ENCODE measurements around the gene IDH3G. TPM values are rescaled to one million over a fixed set of nuclear protein-coding genes. Genes with fewer than 3 reads are reported as not detected.

The IDH3G gene
- total and polyA plus RNA-seq, 4 donors: 23.3 to 40.9 (median 31.1) TPM

- WGBS: 88% methylated on average over 7 of the region's 7 CpGs
- Histone ChIP-seq H3K27ac (ENCODE audit: low read depth in 1 of 2, low read length in 2 of 2) (no peak overlapping the region), H3K9me3 (ENCODE audit: control insufficient read depth in 4 of 4, low read length in 3 of 4) (peaks cover 0 to 3% (median 2%) of the 10 kb centered on the region in 4 donors), H3K27me3 (ENCODE audit: control insufficient read depth in 4 of 4, insufficient read depth in 4 of 4, low read length in 3 of 4) (no peaks in the 10 kb centered on the region), H3K9ac (ENCODE audit: low read depth in 1 of 2, low read length in 2 of 2) (no peak overlapping the region), H3K36me3 (ENCODE audit: control insufficient read depth in 4 of 4, insufficient read depth in 3 of 4, low read depth in 1 of 4, low read length in 3 of 4) (peaks cover 0 to 16% (median 4%) of the 10 kb centered on the region in 4 donors), H3K4me1 (ENCODE audit: control insufficient read depth in 4 of 4, insufficient read depth in 4 of 4, low read length in 3 of 4) (peaks cover 0 to 5% (median 4%) of the 10 kb centered on the region in 4 donors), H3K4me3 (ENCODE audit: low read depth in 1 of 3, low read length in 3 of 3) (no peak overlapping the region)
- no peak for TF ChIP-seq HNF4G (IDR thresholded peaks at IDR 0.05)
- no peak for TF ChIP-seq YY1 (IDR thresholded peaks at IDR 0.05)
- TF ChIP-seq FOXA1 (IDR thresholded peaks at IDR 0.05): no peak
- TF ChIP-seq ATF3 (IDR thresholded peaks at IDR 0.05): no peak
- no peak for TF ChIP-seq HNF4A (conservative IDR thresholded peaks at IDR 0.05)
- no peak for TF ChIP-seq FOXA2 (IDR thresholded peaks at IDR 0.05)
- TF ChIP-seq SP1 (IDR thresholded peaks at IDR 0.05): no peak
- no peak for TF ChIP-seq JUND (IDR thresholded peaks at IDR 0.05)
- no peak for TF ChIP-seq CTCF (IDR thresholded peaks at IDR 0.05; ENCODE audit: low read depth, low read length, missing input control)
- no peak for TF ChIP-seq RXRA (IDR thresholded peaks at IDR 0.05)
- no peak for TF ChIP-seq RAD21 (IDR thresholded peaks at IDR 0.05)
- no peak for TF ChIP-seq TAF1 (conservative IDR thresholded peaks at IDR 0.05)
- no peak for DNase-seq (ENCODE audit: low spot score)
These were observed 6.6 kb upstream of the IDH3G start for GRCh38 chrX:153800746-153801145.

GRCh38 chrX:153800177-153800722, 6.1 kb upstream of the IDH3G start:
- Histone ChIP-seq H3K9ac (ENCODE audit: low read depth in 1 of 2, low read length in 2 of 2) (no peak overlapping the region), H3K4me1 (ENCODE audit: control insufficient read depth in 4 of 4, insufficient read depth in 4 of 4, low read length in 3 of 4) (peaks cover 0 to 10% (median 9%) of the 10 kb centered on the region in 4 donors), H3K27ac (ENCODE audit: low read depth in 1 of 2, low read length in 2 of 2) (no peak overlapping the region), H3K27me3 (ENCODE audit: control insufficient read depth in 4 of 4, insufficient read depth in 4 of 4, low read length in 3 of 4) (no peaks in the 10 kb centered on the region), H3K4me3 (ENCODE audit: low read depth in 1 of 3, low read length in 3 of 3) (no peak overlapping the region), H3K9me3 (ENCODE audit: control insufficient read depth in 4 of 4, low read length in 3 of 4) (peaks cover 0 to 3% (median 2%) of the 10 kb centered on the region in 4 donors), H3K36me3 (ENCODE audit: control insufficient read depth in 4 of 4, insufficient read depth in 3 of 4, low read depth in 1 of 4, low read length in 3 of 4) (peaks cover 0 to 16% (median 4%) of the 10 kb centered on the region in 4 donors)
- no peak for DNase-seq (ENCODE audit: low spot score)
- TF ChIP-seq CTCF (IDR thresholded peaks at IDR 0.05; ENCODE audit: low read depth, low read length, missing input control) (no peak), REST (IDR thresholded peaks at IDR 0.05) (no peak), NR2F2 (IDR thresholded peaks at IDR 0.05) (no peak), GABPA (IDR thresholded peaks at IDR 0.05 in 1 of 2, conservative IDR thresholded peaks at IDR 0.05 in 1 of 2) (no peak), SP1 (IDR thresholded peaks at IDR 0.05) (no peak), MAX (IDR thresholded peaks at IDR 0.05) (no peak), EGR1 (IDR thresholded peaks at IDR 0.05; ENCODE audit: low read depth in 2 of 2) (no peak), HNF4G (IDR thresholded peaks at IDR 0.05) (no peak), HNF4A (conservative IDR thresholded peaks at IDR 0.05) (no peak), YY1 (IDR thresholded peaks at IDR 0.05) (no peak), ATF3 (IDR thresholded peaks at IDR 0.05) (no peak), TAF1 (conservative IDR thresholded peaks at IDR 0.05) (no peak)
- WGBS: 87% methylated on average over 16 of the region's 16 CpGs
